ENCODE measurements around the gene TCP1.

The TCP1 gene

DNA sequence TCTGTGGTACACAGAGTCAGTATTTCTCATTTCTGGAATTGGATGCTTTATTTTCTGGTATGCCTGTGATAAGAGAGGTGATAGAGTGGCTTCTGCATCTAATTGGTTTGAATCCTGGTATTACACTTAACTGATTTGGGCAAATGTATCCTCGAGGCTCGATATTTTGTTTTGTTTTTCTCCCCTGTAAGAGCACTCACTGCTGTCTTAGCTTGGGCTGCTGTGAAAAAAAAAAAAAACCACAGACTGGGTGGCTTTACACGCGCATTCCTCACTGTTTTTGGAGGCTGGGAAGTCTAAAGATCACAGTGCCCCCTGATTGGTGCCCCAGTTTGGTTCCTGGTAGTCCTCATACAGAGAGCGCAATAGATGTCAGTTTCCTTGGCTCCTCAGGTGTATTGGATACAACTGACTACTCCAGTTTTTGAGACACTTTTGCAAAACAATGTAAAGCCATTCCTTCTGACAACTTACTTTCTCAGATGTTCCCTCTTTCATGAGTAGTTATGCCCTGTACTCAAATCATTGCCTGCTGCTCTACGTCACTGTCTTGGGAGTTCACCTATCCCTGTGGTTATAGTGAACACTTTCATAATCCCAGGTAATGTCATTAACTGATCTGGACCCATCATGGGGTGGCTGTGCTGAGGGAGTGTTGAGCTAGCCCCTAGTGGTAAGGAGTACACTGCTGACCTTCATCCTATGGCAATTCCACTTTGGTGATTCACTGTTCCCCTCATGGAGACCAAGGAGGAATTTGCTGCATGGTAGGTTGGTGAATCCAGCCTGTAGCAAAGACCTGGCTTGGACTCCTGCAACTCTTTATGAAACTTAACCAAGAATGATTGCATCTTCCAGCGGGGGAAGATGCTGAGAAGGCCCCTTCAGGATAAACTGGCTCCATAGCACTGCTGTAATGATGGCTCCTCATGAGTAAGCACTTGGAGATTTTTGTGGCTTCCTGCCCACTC is 31.1 kb downstream of the TCP1 start (continued):
- TF ChIP-seq ZNF280D (tag by site-specific recombination; IDR thresholded peaks at IDR 0.05) (no peak), ZNF664 (tag by site-specific recombination; IDR thresholded peaks at IDR 0.05) (no peak)

- Histone ChIP-seq H3K9me3 (ENCODE audit: control insufficient read depth, insufficient read depth, low read depth, low read length) (no peaks in the 10 kb centered on the region), H3K4me1 (ENCODE audit: control insufficient read depth, insufficient read depth, low read length) (no peaks in the 10 kb centered on the region), H3K27ac (ENCODE audit: extremely low read depth, low read depth, low read length) (no peak overlapping the region), H3K36me3 (ENCODE audit: control insufficient read depth in 2 of 2, insufficient read depth in 1 of 2, low read length in 2 of 2) (peaks cover 17 to 74% of the 10 kb centered on the region in 2 experiments), H3K4me3 (ENCODE audit: low read depth, low read length) (no peak overlapping the region)
- TF ChIP-seq BCL11B (tag by site-specific recombination; IDR thresholded peaks at IDR 0.05; ENCODE audit: low read depth), result no peak
- no peak for TF ChIP-seq KLF9 (tag by site-specific recombination; IDR thresholded peaks at IDR 0.05; ENCODE audit: low read depth)
- TF ChIP-seq ZNF350 (tag by site-specific recombination; IDR thresholded peaks at IDR 0.05), result no peak
- TF ChIP-seq GLIS2 (tag by site-specific recombination; IDR thresholded peaks at IDR 0.05), result no peak
- TF ChIP-seq ZNF621 (tag by site-specific recombination; IDR thresholded peaks at IDR 0.05), result no peak
- no peak for TF ChIP-seq ZNF211 (tag by site-specific recombination; IDR thresholded peaks at IDR 0.05; ENCODE audit: low read depth)
- ChIA-PET POLR2A (interaction anchor here (0.6 to 0.9 kb wide), 2 partner anchors 34 to 223 kb away, joined by 4 to 5 read pairs; partner anchors contain the start of gene MRPL18), CTCF (no interaction called here)
Observed at GRCh38 chr6:159756508-159756907, 32.9 kb downstream of the TCP1 start.

DNA sequence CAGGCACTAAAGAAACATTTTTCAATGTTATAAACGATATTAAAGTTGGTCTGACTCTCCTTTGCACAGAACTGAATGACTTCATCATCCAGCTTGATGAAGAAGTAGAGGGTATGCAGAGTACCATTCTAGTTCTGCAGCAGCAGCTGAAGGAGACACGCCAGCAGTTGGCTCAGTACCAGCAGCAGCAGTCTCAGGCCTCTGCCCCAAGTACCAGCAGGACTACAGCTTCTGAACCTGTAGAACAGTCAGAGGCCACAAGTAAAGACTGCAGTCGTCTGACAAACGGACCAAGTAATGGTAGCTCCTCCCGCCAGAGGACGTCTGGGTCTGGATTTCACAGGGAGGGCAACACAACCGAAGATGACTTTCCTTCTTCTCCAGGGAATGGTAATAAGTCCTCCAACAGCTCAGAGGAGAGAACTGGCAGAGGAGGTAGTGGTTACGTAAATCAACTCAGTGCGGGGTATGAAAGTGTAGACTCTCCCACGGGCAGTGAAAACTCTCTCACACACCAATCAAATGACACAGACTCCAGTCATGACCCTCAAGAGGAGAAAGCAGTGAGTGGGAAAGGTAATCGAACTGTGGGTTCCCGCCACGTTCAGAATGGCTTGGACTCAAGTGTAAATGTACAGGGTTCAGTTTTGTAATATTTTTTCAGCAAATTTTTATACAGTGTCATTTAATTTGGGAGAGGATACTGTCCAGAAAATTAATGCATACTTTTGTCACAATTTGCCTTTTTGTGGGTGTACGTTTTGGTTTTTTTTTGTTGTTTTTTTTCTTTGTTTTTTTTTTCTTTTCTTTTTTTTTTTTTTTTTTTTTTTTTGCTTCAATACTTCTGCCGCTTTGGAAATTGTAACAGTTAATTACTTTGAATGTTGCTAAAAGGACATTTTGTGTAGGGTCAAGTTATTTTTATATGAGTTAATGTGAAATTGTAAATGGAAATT is 34.2 kb downstream of the TCP1 start:
- Histone ChIP-seq H3K4me1 (ENCODE audit: control insufficient read depth, insufficient read depth, low read length) (no peaks in the 10 kb centered on the region), H3K9me3 (ENCODE audit: control insufficient read depth, insufficient read depth, low read depth, low read length) (no peaks in the 10 kb centered on the region), H3K27ac (ENCODE audit: extremely low read depth, low read depth, low read length) (no peak overlapping the region), H3K36me3 (ENCODE audit: control insufficient read depth in 2 of 2, insufficient read depth in 1 of 2, low read length in 2 of 2) (peaks cover 18 to 85% of the 10 kb centered on the region in 2 experiments), H3K4me3 (ENCODE audit: low read depth, low read length) (no peak overlapping the region)
- ChIA-PET POLR2A (no interaction called here), CTCF (no interaction called here)
- TF ChIP-seq ZFP69B (tag by site-specific recombination; IDR thresholded peaks at IDR 0.05) (no peak), KLF9 (tag by site-specific recombination; IDR thresholded peaks at IDR 0.05; ENCODE audit: low read depth) (no peak), ZNF354C (tag by site-specific recombination; IDR thresholded peaks at IDR 0.05; ENCODE audit: borderline replicate concordance, low read depth) (no peak), ZNF274 (IDR thresholded peaks at IDR 0.05; ENCODE audit: low read length) (no peak), ZNF274 (tag by site-specific recombination; IDR thresholded peaks at IDR 0.05; ENCODE audit: borderline replicate concordance) (no peak), ZNF626 (tag by site-specific recombination; IDR thresholded peaks at IDR 0.05) (no peak), PRDM1 (tag by site-specific recombination; IDR thresholded peaks at IDR 0.05) (peak; percentile 93), BCL6B (tag by site-specific recombination; IDR thresholded peaks at IDR 0.05) (no peak), BCL11A (tag by site-specific recombination; IDR thresholded peaks at IDR 0.05; ENCODE audit: low read depth) (no peak), ZNF148 (tag by site-specific recombination; IDR thresholded peaks at IDR 0.05; ENCODE audit: borderline replicate concordance) (no peak), ZNF426 (tag by site-specific recombination; IDR thresholded peaks at IDR 0.05) (no peak)
- TF ChIP-seq, protein P1, sequence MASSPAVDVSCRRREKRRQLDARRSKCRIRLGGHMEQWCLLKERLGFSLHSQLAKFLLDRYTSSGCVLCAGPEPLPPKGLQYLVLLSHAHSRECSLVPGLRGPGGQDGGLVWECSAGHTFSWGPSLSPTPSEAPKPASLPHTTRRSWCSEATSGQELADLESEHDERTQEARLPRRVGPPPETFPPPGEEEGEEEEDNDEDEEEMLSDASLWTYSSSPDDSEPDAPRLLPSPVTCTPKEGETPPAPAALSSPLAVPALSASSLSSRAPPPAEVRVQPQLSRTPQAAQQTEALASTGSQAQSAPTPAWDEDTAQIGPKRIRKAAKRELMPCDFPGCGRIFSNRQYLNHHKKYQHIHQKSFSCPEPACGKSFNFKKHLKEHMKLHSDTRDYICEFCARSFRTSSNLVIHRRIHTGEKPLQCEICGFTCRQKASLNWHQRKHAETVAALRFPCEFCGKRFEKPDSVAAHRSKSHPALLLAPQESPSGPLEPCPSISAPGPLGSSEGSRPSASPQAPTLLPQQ (tag by site-specific recombination; IDR thresholded peaks at IDR 0.05), result no peak
- TF ChIP-seq, protein P2, sequence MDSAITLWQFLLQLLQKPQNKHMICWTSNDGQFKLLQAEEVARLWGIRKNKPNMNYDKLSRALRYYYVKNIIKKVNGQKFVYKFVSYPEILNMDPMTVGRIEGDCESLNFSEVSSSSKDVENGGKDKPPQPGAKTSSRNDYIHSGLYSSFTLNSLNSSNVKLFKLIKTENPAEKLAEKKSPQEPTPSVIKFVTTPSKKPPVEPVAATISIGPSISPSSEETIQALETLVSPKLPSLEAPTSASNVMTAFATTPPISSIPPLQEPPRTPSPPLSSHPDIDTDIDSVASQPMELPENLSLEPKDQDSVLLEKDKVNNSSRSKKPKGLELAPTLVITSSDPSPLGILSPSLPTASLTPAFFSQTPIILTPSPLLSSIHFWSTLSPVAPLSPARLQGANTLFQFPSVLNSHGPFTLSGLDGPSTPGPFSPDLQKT (IDR thresholded peaks at IDR 0.05; ENCODE audit: borderline replicate concordance, low read depth, low read length), result no peak
